ENCODE data around the gene GREM1. TPM values are rescaled to one million over a fixed set of nuclear protein-coding genes. Genes with fewer than 3 reads are reported as not detected.

Gene GREM1
- total and polyA plus RNA-seq, 7 donors, result 2.5 to 33.2 (median 25.5) TPM

DNA sequence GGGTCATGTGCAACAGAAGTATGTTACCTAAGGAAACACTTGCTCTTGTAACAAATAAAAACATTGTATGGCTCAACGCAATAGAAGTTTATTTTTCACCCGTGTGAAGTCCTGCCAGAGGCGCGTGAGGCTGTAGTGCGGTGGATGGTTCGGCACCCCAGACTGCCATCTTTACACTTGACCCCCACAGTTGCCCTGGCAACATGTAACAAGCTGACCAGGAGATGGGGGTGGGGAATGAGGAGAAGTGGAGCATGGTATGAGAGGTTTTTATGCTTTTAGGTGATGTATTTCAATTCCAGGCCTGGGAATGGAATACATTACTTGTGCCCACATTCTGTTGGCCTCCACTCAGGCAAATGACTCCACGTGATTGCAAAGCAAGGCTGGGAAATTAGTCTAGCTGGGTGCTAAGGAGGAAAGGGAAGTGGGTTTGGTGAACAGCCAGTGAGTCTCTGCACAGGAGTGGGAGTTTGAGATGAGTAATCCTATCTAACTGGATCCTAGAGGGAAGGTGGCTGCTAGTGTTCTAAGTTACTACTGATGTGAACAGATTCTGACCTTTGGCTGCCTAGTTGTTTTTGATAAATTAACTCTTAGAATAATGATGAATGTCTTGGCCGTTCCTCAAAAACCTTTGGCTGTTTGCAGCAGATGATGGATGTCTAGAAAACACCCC lies 33.8 kb upstream of the GREM1 start:
- Histone ChIP-seq H3K36me3 (no peaks in the 10 kb centered on the region), H3K27me3 (no peaks in the 10 kb centered on the region), H3K27ac (no peak overlapping the region), H3K4me3 (no peak overlapping the region), H3K4me1 (peaks cover 0 to 11% (median 2%) of the 10 kb centered on the region in 4 donors), H3K9me3 (no peaks in the 10 kb centered on the region)
- DNase-seq, result no peak
- whole genome bisulfite sequencing, 2 donors, result 84 to 93% methylated on average over 8 of the region's 8 CpGs
- TF ChIP-seq, protein P1, sequence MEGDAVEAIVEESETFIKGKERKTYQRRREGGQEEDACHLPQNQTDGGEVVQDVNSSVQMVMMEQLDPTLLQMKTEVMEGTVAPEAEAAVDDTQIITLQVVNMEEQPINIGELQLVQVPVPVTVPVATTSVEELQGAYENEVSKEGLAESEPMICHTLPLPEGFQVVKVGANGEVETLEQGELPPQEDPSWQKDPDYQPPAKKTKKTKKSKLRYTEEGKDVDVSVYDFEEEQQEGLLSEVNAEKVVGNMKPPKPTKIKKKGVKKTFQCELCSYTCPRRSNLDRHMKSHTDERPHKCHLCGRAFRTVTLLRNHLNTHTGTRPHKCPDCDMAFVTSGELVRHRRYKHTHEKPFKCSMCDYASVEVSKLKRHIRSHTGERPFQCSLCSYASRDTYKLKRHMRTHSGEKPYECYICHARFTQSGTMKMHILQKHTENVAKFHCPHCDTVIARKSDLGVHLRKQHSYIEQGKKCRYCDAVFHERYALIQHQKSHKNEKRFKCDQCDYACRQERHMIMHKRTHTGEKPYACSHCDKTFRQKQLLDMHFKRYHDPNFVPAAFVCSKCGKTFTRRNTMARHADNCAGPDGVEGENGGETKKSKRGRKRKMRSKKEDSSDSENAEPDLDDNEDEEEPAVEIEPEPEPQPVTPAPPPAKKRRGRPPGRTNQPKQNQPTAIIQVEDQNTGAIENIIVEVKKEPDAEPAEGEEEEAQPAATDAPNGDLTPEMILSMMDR (IDR thresholded peaks at IDR 0.05), result no peak
- TF ChIP-seq POLR2AphosphoS5 (IDR thresholded peaks at IDR 0.05) (no peak), POLR2A (IDR thresholded peaks at IDR 0.05) (no peak), EP300 (IDR thresholded peaks at IDR 0.05) (no peak)
- intact Hi-C loops (cut with DNase I), result no loop called here

DNA sequence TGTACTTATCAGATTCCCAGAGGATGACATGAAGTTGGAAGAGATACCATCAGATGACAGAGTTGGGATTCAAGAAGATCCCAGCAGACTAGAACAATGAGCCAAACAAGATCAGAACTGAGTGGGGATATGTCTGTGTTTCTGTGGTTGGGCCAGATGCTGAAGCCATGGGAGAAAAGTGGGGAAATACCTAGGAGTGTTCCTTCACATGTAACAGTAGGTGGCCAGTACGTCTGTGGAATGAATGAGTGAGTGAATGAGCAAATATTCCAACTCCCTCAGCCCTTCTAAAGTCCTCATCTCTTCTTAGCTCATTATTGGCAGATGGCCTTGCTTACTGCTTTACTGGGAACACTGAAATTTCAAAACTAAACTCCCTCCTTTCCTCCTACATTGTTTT lies 32.2 kb upstream of the GREM1 start:
- no peak overlapping the region for H3K4me3 ChIP-seq
- H3K27ac ChIP-seq, result no peak overlapping the region
- intact Hi-C loops (cut with DNase I), result no loop called here
- 70 to 86% methylated on average over 1 of the region's 1 CpG for WGBS, 2 donors
- H3K27me3 ChIP-seq, result no peaks in the 10 kb centered on the region
- no peaks in the 10 kb centered on the region for H3K36me3 ChIP-seq
- no peaks in the 10 kb centered on the region for H3K9me3 ChIP-seq
- no peak for TF ChIP-seq EP300 (IDR thresholded peaks at IDR 0.05)
- TF ChIP-seq, protein P1 (IDR thresholded peaks at IDR 0.05), result no peak
- no peak for TF ChIP-seq POLR2AphosphoS5 (IDR thresholded peaks at IDR 0.05)
- TF ChIP-seq POLR2A (IDR thresholded peaks at IDR 0.05), result no peak
- H3K4me1 ChIP-seq, result peaks cover 0 to 11% (median 2%) of the 10 kb centered on the region in 4 donors
- DNase-seq, result no peak

DNA sequence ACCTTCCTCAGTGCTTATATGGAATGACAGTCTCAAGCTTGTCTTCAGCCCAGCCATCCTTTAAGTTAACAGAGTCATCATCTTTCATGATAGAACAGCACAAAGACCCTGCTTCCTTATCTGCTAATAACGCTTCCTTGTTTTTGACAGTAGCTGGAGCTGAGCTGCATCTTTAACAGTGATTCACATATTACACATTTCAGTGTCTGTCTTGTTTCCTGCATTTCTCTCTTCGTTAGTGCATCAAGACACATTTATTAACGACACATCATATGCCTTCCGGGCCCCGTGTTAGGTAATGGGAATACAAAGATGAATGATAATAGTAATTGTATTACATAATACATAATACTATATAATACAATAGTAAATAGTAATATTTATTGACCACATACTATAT lies 30.2 kb upstream of the GREM1 start:
- H3K9me3 ChIP-seq, result no peaks in the 10 kb centered on the region
- no peak overlapping the region for H3K27ac ChIP-seq
- H3K27me3 ChIP-seq, result no peaks in the 10 kb centered on the region
- DNase-seq, result no peak
- intact Hi-C loops (cut with DNase I), result no loop called here
- H3K4me1 ChIP-seq, result peaks cover 0 to 5% (median under 1%) of the 10 kb centered on the region in 4 donors
- H3K36me3 ChIP-seq, result no peaks in the 10 kb centered on the region
- TF ChIP-seq EP300 (IDR thresholded peaks at IDR 0.05) (no peak), POLR2AphosphoS5 (IDR thresholded peaks at IDR 0.05) (no peak), POLR2A (IDR thresholded peaks at IDR 0.05) (no peak)
- TF ChIP-seq, protein P1 (IDR thresholded peaks at IDR 0.05), result no peak
- no peak overlapping the region for H3K4me3 ChIP-seq
- 83 to 93% methylated on average over 5 of the region's 5 CpGs for WGBS, 2 donors

DNA sequence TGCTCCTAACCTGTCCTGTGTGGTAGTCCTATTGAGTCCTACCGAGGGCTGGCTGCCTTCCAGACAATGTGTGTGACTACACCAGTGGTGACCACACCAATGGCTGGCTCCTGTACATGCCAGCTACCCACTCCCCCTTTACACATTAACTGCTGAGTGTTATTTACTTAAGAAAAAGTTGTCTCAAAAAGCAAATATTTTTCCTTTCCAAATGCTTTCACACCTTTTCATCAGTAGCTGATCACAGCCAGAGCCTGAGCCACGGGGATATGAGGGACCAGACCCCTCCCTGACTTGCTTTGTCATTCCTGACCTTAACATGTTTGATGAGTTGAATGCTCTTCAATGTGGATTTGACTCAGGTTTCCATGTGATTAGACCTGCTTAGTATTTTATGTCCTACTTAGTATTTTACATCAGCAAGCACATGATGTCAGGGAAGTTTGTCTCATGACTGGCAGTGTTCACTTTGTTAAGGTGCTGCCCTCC lies 29.6 kb upstream of the GREM1 start:
- no peak for DNase-seq
- no peak overlapping the region for H3K27ac ChIP-seq
- H3K27me3 ChIP-seq, result no peaks in the 10 kb centered on the region
- H3K9me3 ChIP-seq, result no peaks in the 10 kb centered on the region
- no peaks in the 10 kb centered on the region for H3K4me1 ChIP-seq
- intact Hi-C loops (cut with DNase I), result no loop called here
- TF ChIP-seq, protein P1 (IDR thresholded peaks at IDR 0.05), result no peak
- no peak for TF ChIP-seq POLR2A (IDR thresholded peaks at IDR 0.05)
- TF ChIP-seq EP300 (IDR thresholded peaks at IDR 0.05), result no peak
- TF ChIP-seq POLR2AphosphoS5 (IDR thresholded peaks at IDR 0.05), result no peak
- no peaks in the 10 kb centered on the region for H3K36me3 ChIP-seq
- WGBS, 2 donors, result 20 to 64% methylated on average over 2 of the region's 2 CpGs
- H3K4me3 ChIP-seq, result no peak overlapping the region
